GM19035 (cell line): ENCODE measurements around the gene KAZN.

Experiments
- ATAC-seq: cut with Tn5 transposase; IDR thresholded peaks from one replicate; pipeline ENCODE4 v1.9.1; 2021; ENCODE audit not compliant: unreplicated experiment

Gene KAZN

DNA sequence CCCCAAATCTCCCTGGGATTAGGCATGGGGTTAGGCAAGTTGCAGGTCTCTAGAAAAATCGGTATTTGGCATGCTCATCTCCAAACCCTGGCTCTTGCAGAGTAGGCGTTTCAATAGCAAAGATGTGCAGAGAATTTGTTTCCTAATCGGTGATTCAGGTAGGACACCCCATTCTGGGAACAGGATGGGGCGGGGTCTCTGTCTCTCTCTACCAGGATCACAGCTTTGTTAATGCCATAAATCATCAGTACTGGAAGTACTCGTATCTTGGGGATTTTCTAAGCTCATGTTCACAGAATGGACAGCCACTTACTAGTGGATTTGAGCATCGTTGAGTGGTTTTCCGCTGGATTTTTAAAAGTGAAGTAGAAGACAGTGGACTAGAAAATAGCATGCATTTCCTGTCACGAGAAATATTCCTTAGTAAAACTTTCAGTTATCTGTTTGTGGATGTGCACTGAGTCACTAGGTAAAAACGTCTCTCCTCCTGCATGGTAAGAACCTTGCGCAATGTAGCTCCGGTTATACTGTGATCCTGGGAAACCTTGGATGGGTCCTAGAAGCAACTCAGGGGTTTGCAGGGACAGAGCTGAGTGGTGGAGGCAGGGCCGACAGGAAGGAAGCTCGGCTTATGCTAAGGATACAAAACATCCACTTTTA is 560.2 kb downstream of the KAZN start:
- no peak for ATAC-seq

DNA sequence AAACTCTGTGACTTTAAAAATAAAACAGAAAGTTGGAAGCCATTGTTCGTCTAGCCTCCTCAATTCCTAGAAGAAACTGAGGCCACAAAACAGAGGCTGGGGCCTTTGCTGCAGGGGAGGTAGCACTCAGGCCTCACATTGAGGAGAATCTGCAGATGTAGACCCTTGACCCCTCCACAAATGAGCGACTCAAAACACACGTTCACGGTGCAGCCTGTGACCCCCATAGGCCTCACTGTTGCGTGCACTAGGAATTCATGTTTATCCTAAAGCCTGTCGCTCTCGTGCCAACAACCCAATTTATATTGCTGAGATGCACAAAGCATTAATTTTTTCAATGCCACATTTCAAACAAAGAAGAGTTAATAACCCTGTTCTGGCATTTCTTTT is 560.7 kb downstream of the KAZN start:
- ATAC-seq = no peak

- ATAC-seq = no peak
Observed at GRCh38 chr1:15160626-15161025, 562.1 kb downstream of the KAZN start.

DNA sequence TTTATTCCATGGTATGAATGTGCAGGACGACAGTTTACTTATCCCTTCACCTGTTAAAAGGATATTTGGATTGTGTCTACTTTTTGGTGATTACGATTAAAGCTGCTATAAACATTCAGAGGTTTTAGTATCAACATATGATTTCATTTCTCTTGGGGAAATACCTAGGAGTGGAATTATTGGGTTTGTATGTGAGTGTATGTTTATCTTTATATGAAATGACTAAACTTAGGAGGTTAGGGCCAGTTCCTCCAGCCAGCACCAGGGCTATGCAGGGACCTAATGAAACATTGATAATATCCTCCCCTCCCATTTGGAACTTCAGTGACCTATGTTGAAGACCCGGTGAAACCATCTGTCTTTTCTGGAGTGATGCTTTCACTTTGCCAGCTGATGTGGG is 568.9 kb downstream of the KAZN start:
- no peak for ATAC-seq
